ENCODE data around the gene ACACA.

Gene ACACA

GRCh38 chr17:37219876-37220606 is 186.6 kb downstream of the ACACA start:
- peaks cover 91% of the 10 kb centered on the region for H3K36me3 ChIP-seq (ENCODE audit: control insufficient read depth, insufficient read depth, low read length, severe bottlenecking)
- peaks cover 9% of the 10 kb centered on the region for H3K4me1 ChIP-seq (ENCODE audit: control insufficient read depth, insufficient read depth, low read length)
- no peaks in the 10 kb centered on the region for H3K27me3 ChIP-seq (replicated peaks; ENCODE audit: control insufficient read depth, insufficient read depth, low read length)
- no peak overlapping the region for H3K9ac ChIP-seq (ENCODE audit: low read length)
- no peaks in the 10 kb centered on the region for H3K9me3 ChIP-seq (ENCODE audit: control insufficient read depth, low read length)
- DNase-seq (ENCODE audit: low read depth), result peak; percentile 45
- H3K4me3 ChIP-seq (ENCODE audit: low read length), result no peak overlapping the region

GRCh38 chr17:37218849-37219248 is 187.8 kb downstream of the ACACA start:
- Histone ChIP-seq H3K4me3 (ENCODE audit: low read length) (no peak overlapping the region), H3K9me3 (ENCODE audit: control insufficient read depth, low read length) (no peaks in the 10 kb centered on the region), H3K36me3 (ENCODE audit: control insufficient read depth, insufficient read depth, low read length, severe bottlenecking) (peaks cover 92% of the 10 kb centered on the region), H3K4me1 (ENCODE audit: control insufficient read depth, insufficient read depth, low read length) (peaks cover 9% of the 10 kb centered on the region), H3K27me3 (replicated peaks; ENCODE audit: control insufficient read depth, insufficient read depth, low read length) (no peaks in the 10 kb centered on the region), H3K9ac (ENCODE audit: low read length) (no peak overlapping the region)
- no peak for DNase-seq (ENCODE audit: low read depth)

GRCh38 chr17:37214416-37214815 is 192.2 kb downstream of the ACACA start:
- no peaks in the 10 kb centered on the region for H3K9me3 ChIP-seq (ENCODE audit: control insufficient read depth, low read length)
- H3K36me3 ChIP-seq (ENCODE audit: control insufficient read depth, insufficient read depth, low read length, severe bottlenecking), result peaks cover 95% of the 10 kb centered on the region
- H3K4me3 ChIP-seq (ENCODE audit: low read length), result no peak overlapping the region
- H3K4me1 ChIP-seq (ENCODE audit: control insufficient read depth, insufficient read depth, low read length), result no peaks in the 10 kb centered on the region
- no peak for DNase-seq (ENCODE audit: low read depth)
- H3K9ac ChIP-seq (ENCODE audit: low read length), result no peak overlapping the region
- no peaks in the 10 kb centered on the region for H3K27me3 ChIP-seq (replicated peaks; ENCODE audit: control insufficient read depth, insufficient read depth, low read length)

- no peaks in the 10 kb centered on the region for H3K4me1 ChIP-seq (ENCODE audit: control insufficient read depth, insufficient read depth, low read length)
- peaks cover 95% of the 10 kb centered on the region for H3K36me3 ChIP-seq (ENCODE audit: control insufficient read depth, insufficient read depth, low read length, severe bottlenecking)
- no peak overlapping the region for H3K4me3 ChIP-seq (ENCODE audit: low read length)
- no peak for DNase-seq (ENCODE audit: low read depth)
- no peaks in the 10 kb centered on the region for H3K9me3 ChIP-seq (ENCODE audit: control insufficient read depth, low read length)
- no peaks in the 10 kb centered on the region for H3K27me3 ChIP-seq (replicated peaks; ENCODE audit: control insufficient read depth, insufficient read depth, low read length)
- H3K9ac ChIP-seq (ENCODE audit: low read length), result no peak overlapping the region
Measured at GRCh38 chr17:37213927-37214326, 192.7 kb downstream of the ACACA start.

- Histone ChIP-seq H3K27me3 (replicated peaks; ENCODE audit: control insufficient read depth, insufficient read depth, low read length) (no peaks in the 10 kb centered on the region), H3K4me1 (ENCODE audit: control insufficient read depth, insufficient read depth, low read length) (no peaks in the 10 kb centered on the region), H3K4me3 (ENCODE audit: low read length) (no peak overlapping the region), H3K9ac (ENCODE audit: low read length) (no peak overlapping the region), H3K9me3 (ENCODE audit: control insufficient read depth, low read length) (no peaks in the 10 kb centered on the region), H3K36me3 (ENCODE audit: control insufficient read depth, insufficient read depth, low read length, severe bottlenecking) (peaks cover 98% of the 10 kb centered on the region)
- peak; percentile 24 for DNase-seq (ENCODE audit: low read depth)
Measured at GRCh38 chr17:37212179-37212578, 194.5 kb downstream of the ACACA start.

- Histone ChIP-seq H3K9me3 (ENCODE audit: control insufficient read depth, low read length) (no peaks in the 10 kb centered on the region), H3K36me3 (ENCODE audit: control insufficient read depth, insufficient read depth, low read length, severe bottlenecking) (peaks cover 99% of the 10 kb centered on the region), H3K9ac (ENCODE audit: low read length) (no peak overlapping the region), H3K27me3 (replicated peaks; ENCODE audit: control insufficient read depth, insufficient read depth, low read length) (no peaks in the 10 kb centered on the region), H3K4me1 (ENCODE audit: control insufficient read depth, insufficient read depth, low read length) (no peaks in the 10 kb centered on the region), H3K4me3 (ENCODE audit: low read length) (no peak overlapping the region)
- DNase-seq (ENCODE audit: low read depth), result no peak
Measured at GRCh38 chr17:37211136-37211535, 195.5 kb downstream of the ACACA start.

- no peaks in the 10 kb centered on the region for H3K27me3 ChIP-seq (replicated peaks; ENCODE audit: control insufficient read depth, insufficient read depth, low read length)
Measured at GRCh38 chr17:37207103-37207502, 199.5 kb downstream of the ACACA start.

GRCh38 chr17:37206299-37206698 is 200.3 kb downstream of the ACACA start:
- H3K4me1 ChIP-seq (ENCODE audit: control insufficient read depth, insufficient read depth, low read length), result no peaks in the 10 kb centered on the region
- no peak overlapping the region for H3K4me3 ChIP-seq (ENCODE audit: low read length)
- H3K27me3 ChIP-seq (replicated peaks; ENCODE audit: control insufficient read depth, insufficient read depth, low read length), result no peaks in the 10 kb centered on the region
- H3K9me3 ChIP-seq (ENCODE audit: control insufficient read depth, low read length), result no peaks in the 10 kb centered on the region
- peak; percentile 73 for DNase-seq (ENCODE audit: low read depth)
- peaks cover 99% of the 10 kb centered on the region for H3K36me3 ChIP-seq (ENCODE audit: control insufficient read depth, insufficient read depth, low read length, severe bottlenecking)
- H3K9ac ChIP-seq (ENCODE audit: low read length), result no peak overlapping the region

More at GRCh38 chr17:37207103-37207502, 199.5 kb downstream of the ACACA start:
- no peaks in the 10 kb centered on the region for H3K9me3 ChIP-seq (ENCODE audit: control insufficient read depth, low read length)
- no peaks in the 10 kb centered on the region for H3K4me1 ChIP-seq (ENCODE audit: control insufficient read depth, insufficient read depth, low read length)
- no peak overlapping the region for H3K4me3 ChIP-seq (ENCODE audit: low read length)
- peaks cover 99% of the 10 kb centered on the region for H3K36me3 ChIP-seq (ENCODE audit: control insufficient read depth, insufficient read depth, low read length, severe bottlenecking)
- DNase-seq (ENCODE audit: low read depth), result peak; percentile 18
- no peak overlapping the region for H3K9ac ChIP-seq (ENCODE audit: low read length)

- H3K36me3 ChIP-seq (ENCODE audit: control insufficient read depth, insufficient read depth, low read length, severe bottlenecking), result peaks cover 97% of the 10 kb centered on the region
Measured at GRCh38 chr17:37200497-37200896, 206.1 kb downstream of the ACACA start.

GRCh38 chr17:37197336-37197735 is 209.3 kb downstream of the ACACA start:
- Histone ChIP-seq H3K4me3 (ENCODE audit: low read length) (no peak overlapping the region), H3K9ac (ENCODE audit: low read length) (no peak overlapping the region), H3K27me3 (replicated peaks; ENCODE audit: control insufficient read depth, insufficient read depth, low read length) (no peaks in the 10 kb centered on the region), H3K4me1 (ENCODE audit: control insufficient read depth, insufficient read depth, low read length) (no peaks in the 10 kb centered on the region), H3K36me3 (ENCODE audit: control insufficient read depth, insufficient read depth, low read length, severe bottlenecking) (peaks cover 93% of the 10 kb centered on the region), H3K9me3 (ENCODE audit: control insufficient read depth, low read length) (no peaks in the 10 kb centered on the region)
- no peak for DNase-seq (ENCODE audit: low read depth)

More at GRCh38 chr17:37200497-37200896, 206.1 kb downstream of the ACACA start:
- DNase-seq (ENCODE audit: low read depth), result no peak
- no peaks in the 10 kb centered on the region for H3K4me1 ChIP-seq (ENCODE audit: control insufficient read depth, insufficient read depth, low read length)
- no peak overlapping the region for H3K9ac ChIP-seq (ENCODE audit: low read length)
- no peaks in the 10 kb centered on the region for H3K9me3 ChIP-seq (ENCODE audit: control insufficient read depth, low read length)
- H3K4me3 ChIP-seq (ENCODE audit: low read length), result no peak overlapping the region
- no peaks in the 10 kb centered on the region for H3K27me3 ChIP-seq (replicated peaks; ENCODE audit: control insufficient read depth, insufficient read depth, low read length)

GRCh38 chr17:37194208-37194607 is 212.4 kb downstream of the ACACA start:
- Histone ChIP-seq H3K9me3 (ENCODE audit: control insufficient read depth, low read length) (no peaks in the 10 kb centered on the region), H3K27me3 (replicated peaks; ENCODE audit: control insufficient read depth, insufficient read depth, low read length) (no peaks in the 10 kb centered on the region), H3K36me3 (ENCODE audit: control insufficient read depth, insufficient read depth, low read length, severe bottlenecking) (peaks cover 93% of the 10 kb centered on the region), H3K4me1 (ENCODE audit: control insufficient read depth, insufficient read depth, low read length) (no peaks in the 10 kb centered on the region), H3K4me3 (ENCODE audit: low read length) (no peak overlapping the region), H3K9ac (ENCODE audit: low read length) (no peak overlapping the region)
- no peak for DNase-seq (ENCODE audit: low read depth)

GRCh38 chr17:37191219-37191618 is 215.4 kb downstream of the ACACA start:
- Histone ChIP-seq H3K36me3 (ENCODE audit: control insufficient read depth, insufficient read depth, low read length, severe bottlenecking) (peaks cover 96% of the 10 kb centered on the region), H3K4me1 (ENCODE audit: control insufficient read depth, insufficient read depth, low read length) (no peaks in the 10 kb centered on the region), H3K27me3 (replicated peaks; ENCODE audit: control insufficient read depth, insufficient read depth, low read length) (no peaks in the 10 kb centered on the region), H3K9me3 (ENCODE audit: control insufficient read depth, low read length) (no peaks in the 10 kb centered on the region), H3K9ac (ENCODE audit: low read length) (no peak overlapping the region), H3K4me3 (ENCODE audit: low read length) (no peak overlapping the region)
- DNase-seq (ENCODE audit: low read depth), result peak; percentile 27
